Testis (tissue), 3 donors: Measurements from ENCODE around the gene KIR2DL4. TPM values are rescaled to one million over a fixed set of nuclear protein-coding genes. Genes with fewer than 3 reads are reported as not detected.

Experiments used
- polyA plus RNA-seq: library from polyadenylated mRNA; stranded (reverse); fragments of 350-450 nt; fragmentation: Illumina TruSeq; extraction: RNeasy Lipid Tissue Mini Kit (QIAGEN cat#74804); gene quantifications from one replicate; pipeline ENCODE4 v1.2.3, GENCODE V29; 2014; ENCODE audit warnings: low read depth, low replicate concordance; ENCODE audit not compliant: insufficient read depth
- small RNA-seq, 2 donors: library from RNA; depleted of rRNA; stranded (forward); fragments of <200 nt; gene quantifications; one replicate each; pipeline ENCODE3, GENCODE V24; 2016
- total RNA-seq, 2 donors: library from RNA; depleted of rRNA; stranded (reverse); fragments of >200 nt; gene quantifications; one replicate each; pipeline ENCODE4 v1.2.3, GENCODE V29; 2016

KIR2DL4 gene
- total and polyA plus RNA-seq, 3 donors from 2014 or later: 0.31 TPM; not detected in 2

Small RNA genes lying within 50 kb of the gene (small RNA-seq; reads per million reads assigned to genes)
- 0 reads per million in 2 donors for gene KIR3DP1

Other genes with a start within 250 kb of the KIR2DL4 start
- under 1 TPM; 0.47 to 0.87 TPM for gene LILRA2, start 229.8 kb upstream of the KIR2DL4 start, total RNA-seq
- gene LILRA2, start 229.8 kb upstream of the KIR2DL4 start, polyA plus RNA-seq: 2.6 TPM
- gene LILRA1, start 210.0 kb upstream of the KIR2DL4 start, total RNA-seq: under 1 TPM in 1 of 2 donors, not detected in 1; 0.50 TPM
- 0.62 TPM for gene LILRA1, start 210.0 kb upstream of the KIR2DL4 start, polyA plus RNA-seq
- under 1 TPM; 0.63 to 0.93 TPM for gene LILRB1, start 173.1 kb upstream of the KIR2DL4 start, total RNA-seq
- gene LILRB1, start 173.1 kb upstream of the KIR2DL4 start, polyA plus RNA-seq: 2.2 TPM
- gene LILRB4, start 140.6 kb upstream of the KIR2DL4 start, total RNA-seq: 1 to 10 TPM; 1.0 to 3.2 TPM
- 12.6 TPM for gene LILRB4, start 140.6 kb upstream of the KIR2DL4 start, polyA plus RNA-seq
- gene KIR3DL3, start 79.2 kb upstream of the KIR2DL4 start, total RNA-seq: not detected
- 0.18 TPM for gene KIR3DL3, start 79.2 kb upstream of the KIR2DL4 start, polyA plus RNA-seq
- gene KIR2DL3, start 65.1 kb upstream of the KIR2DL4 start, total RNA-seq: not detected
- not detected for gene KIR2DL3, start 65.1 kb upstream of the KIR2DL4 start, polyA plus RNA-seq
- gene KIR2DL1, start 33.8 kb upstream of the KIR2DL4 start, total RNA-seq: not detected
- not detected for gene KIR2DL1, start 33.8 kb upstream of the KIR2DL4 start, polyA plus RNA-seq
- not detected for gene KIR3DL1, start 12.9 kb downstream of the KIR2DL4 start, total RNA-seq
- not detected for gene KIR3DL1, start 12.9 kb downstream of the KIR2DL4 start, polyA plus RNA-seq
- gene KIR2DS4, start 29.1 kb downstream of the KIR2DL4 start, total RNA-seq: under 1 TPM in 1 of 2 donors, not detected in 1; 0.19 TPM
- not detected for gene KIR2DS4, start 29.1 kb downstream of the KIR2DL4 start, polyA plus RNA-seq
- gene KIR3DL2, start 46.8 kb downstream of the KIR2DL4 start, total RNA-seq: not detected
- gene KIR3DL2, start 46.8 kb downstream of the KIR2DL4 start, polyA plus RNA-seq: not detected
- gene FCAR, start 70.6 kb downstream of the KIR2DL4 start, total RNA-seq: not detected
- gene FCAR, start 70.6 kb downstream of the KIR2DL4 start, polyA plus RNA-seq: not detected
- gene NCR1, start 102.5 kb downstream of the KIR2DL4 start, total RNA-seq: under 1 TPM; 0.31 to 0.43 TPM
- 0.44 TPM for gene NCR1, start 102.5 kb downstream of the KIR2DL4 start, polyA plus RNA-seq
- gene NLRP7, start 143.9 kb downstream of the KIR2DL4 start, total RNA-seq: 10 to 100 TPM in 1 of 2 donors, 1 to 10 TPM in 1; 9.0 to 11.7 TPM
- gene NLRP7, start 143.9 kb downstream of the KIR2DL4 start, polyA plus RNA-seq: 14.5 TPM
- 10 to 100 TPM; 41.9 to 46.4 TPM for gene NLRP2, start 162.8 kb downstream of the KIR2DL4 start, total RNA-seq
- 42.6 TPM for gene NLRP2, start 162.8 kb downstream of the KIR2DL4 start, polyA plus RNA-seq
- gene GP6, start 234.7 kb downstream of the KIR2DL4 start, total RNA-seq: 1 to 10 TPM; 1.1 to 3.2 TPM
- 5.3 TPM for gene GP6, start 234.7 kb downstream of the KIR2DL4 start, polyA plus RNA-seq